Stimulated activated CD4-positive, alpha-beta T cell treated with anti-CD3 and anti-CD28 coated beads, Interleukin-4, amount 100 ng/mL, for 24 hours (primary cell): Measurements from ENCODE around the gene ASF1B.
"Not testable (repeated sequence)": the region's sequence is repeated elsewhere in the genome, so short reads cannot be mapped to it uniquely, and the experiment has no call there.

ENCODE experiments used
- DNase-seq: peaks from one replicate; pipeline ENCODE4 v3.0.0-alpha.2; 2020

ASF1B gene

GRCh38 chr19:14136509-14137281, at the start of gene ASF1B:
ASF1B (minus strand) TSS chr19:14136589; CDS start chr19:14136456, 133 bp downstream.
- peak; percentile 98 for DNase-seq

DNA sequence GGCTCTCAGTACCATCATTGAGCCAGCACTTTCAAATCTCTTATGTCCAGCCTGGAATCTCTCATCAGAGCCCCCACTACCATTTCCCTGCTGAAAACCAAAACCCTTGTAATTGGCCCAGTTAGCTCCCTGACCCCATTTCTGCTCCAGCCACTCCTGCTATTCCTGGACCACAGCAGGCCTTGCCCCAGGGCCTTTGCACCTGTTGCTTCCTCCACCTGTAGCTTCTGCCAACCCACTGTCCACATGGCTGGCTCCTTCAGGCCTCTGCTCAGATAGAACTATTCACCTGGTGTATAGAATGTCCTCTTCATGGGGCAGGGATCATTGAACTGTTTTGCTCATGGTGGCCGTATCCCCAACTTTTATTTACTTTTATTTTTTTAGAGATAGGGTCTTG, 49.3 kb upstream of the ASF1B start:
- not testable (repeated sequence) for DNase-seq

DNA sequence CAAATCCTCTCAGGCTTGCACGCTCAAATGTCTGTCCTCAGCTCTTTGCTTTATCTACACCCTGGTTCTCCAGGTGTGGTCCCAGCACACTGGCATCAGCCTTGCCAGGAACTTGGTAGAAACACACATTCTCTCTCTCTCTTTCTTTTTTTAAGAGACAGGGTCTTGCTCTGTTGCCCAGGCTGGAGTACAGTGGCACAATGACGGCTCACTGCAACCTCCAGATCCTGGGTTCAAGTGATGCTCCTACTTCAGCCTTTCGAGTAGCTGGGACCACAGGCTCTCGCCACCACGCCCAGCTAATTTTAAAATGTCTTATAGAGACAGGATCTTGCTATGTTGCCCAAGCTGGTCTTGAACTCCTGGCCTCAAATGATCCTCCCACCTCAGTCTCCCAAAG, 48.8 kb upstream of the ASF1B start:
- DNase-seq: no peak

DNA sequence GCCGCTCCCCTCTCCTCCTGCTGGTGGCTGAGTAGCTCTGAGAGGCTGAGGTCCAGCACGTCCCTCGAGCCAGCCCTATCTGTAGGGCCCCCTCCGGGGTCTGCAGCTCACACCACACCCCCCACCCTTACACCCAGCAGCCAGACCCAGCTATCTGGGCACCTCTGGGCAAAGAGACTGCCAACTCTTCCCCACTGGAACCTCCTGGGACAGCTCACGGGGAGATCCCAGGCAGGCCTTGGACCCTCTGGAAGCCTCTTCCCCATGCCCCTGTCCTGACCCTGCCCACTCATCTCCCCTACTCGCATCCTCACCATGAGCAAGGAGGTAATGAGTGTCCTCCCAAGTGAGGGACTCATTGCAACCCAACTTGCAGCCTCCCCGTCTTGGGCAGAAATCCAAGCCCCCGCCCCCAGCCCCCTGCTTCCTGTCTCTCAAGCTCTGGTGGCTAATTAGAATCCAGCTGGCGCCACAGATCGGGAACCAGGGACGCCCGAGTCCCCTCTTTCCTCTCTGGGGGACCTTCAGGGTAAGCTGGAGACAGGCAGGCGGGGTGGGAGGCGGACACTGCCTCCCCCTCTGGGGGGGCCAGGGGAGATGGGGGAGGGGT, 47.5 kb upstream of the ASF1B start:
- DNase-seq: no peak

DNA sequence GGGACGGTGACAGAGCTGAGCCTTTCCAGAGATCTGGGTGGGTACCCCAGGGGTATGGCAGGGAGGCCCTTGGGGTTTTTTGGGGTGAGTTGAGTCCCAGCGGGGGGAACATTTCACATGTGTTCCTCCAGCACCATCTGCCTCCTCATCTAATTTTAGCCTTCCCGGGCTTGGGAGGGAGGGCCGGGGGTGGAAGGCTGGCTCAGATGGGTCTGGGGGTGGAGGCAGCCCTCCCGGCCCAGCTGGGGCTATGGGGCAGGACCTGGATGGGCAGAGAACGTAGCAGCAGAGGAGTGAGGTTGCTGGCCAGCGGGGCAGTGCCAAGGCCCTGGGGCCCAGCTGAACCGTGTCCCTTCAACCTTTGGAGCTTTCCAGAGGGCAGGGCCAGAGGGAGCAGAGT, 46.1 kb upstream of the ASF1B start:
- no peak for DNase-seq

GRCh38 chr19:14181906-14182305, 45.5 kb upstream of the ASF1B start:
- no peak for DNase-seq

DNA sequence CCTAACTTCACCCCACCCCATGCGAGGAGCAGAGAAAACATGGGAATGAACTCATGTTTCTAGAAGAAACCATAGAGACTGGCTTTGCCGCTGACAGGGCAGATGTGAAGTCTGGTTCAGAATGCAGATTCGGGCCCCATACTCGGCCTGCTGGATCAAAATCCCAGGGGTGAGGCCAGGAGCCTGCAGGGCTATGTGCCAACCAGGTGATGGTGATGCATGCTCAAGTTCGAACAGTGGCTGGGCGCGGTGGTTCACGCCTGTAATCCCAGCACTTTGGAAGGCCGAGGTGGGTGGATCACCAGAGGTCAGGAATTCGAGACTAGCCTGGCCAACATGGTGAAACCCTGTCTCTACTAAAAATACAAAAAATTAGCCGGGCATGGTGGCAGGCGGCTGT, 44.8 kb upstream of the ASF1B start:
- not testable (repeated sequence) for DNase-seq

- DNase-seq: no peak
These were observed 41.2 kb upstream of the ASF1B start for GRCh38 chr19:14177496-14178074.

- no peak for DNase-seq
These were observed 39.0 kb upstream of the ASF1B start for GRCh38 chr19:14175351-14175792.

GRCh38 chr19:14174883-14175282, 38.5 kb upstream of the ASF1B start:
- no peak for DNase-seq

GRCh38 chr19:14168993-14169392, 32.6 kb upstream of the ASF1B start:
- no peak for DNase-seq

GRCh38 chr19:14168259-14168972, 32.0 kb upstream of the ASF1B start:
- no peak for DNase-seq

DNA sequence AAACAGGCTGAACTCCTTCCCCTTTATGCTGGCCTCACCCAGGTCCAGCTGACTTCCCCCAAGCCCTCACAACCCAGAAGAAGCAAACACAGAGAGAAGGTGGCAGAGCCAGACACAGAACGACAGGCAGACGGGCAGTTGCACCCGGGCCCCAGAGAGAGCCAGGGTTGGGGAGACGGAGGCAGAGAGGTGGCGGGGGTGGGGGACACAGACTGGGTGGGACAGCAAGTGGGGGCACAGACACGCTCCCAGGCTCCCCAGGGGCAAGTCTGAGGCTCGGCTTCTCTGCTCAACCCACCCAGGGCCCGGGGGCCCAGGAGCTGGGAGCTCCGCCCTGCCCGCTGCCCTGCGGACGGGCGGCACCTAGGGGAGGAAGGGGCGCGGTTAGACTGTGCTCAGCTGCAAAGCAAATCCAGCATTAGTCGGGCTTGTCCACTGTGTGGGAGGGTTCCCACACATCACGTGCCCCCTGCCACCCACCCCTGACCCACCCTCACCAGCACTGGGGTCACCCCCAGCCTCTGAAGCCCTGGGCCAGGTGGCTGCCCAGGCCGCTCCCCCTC, 31.3 kb upstream of the ASF1B start:
- no peak for DNase-seq

DNA sequence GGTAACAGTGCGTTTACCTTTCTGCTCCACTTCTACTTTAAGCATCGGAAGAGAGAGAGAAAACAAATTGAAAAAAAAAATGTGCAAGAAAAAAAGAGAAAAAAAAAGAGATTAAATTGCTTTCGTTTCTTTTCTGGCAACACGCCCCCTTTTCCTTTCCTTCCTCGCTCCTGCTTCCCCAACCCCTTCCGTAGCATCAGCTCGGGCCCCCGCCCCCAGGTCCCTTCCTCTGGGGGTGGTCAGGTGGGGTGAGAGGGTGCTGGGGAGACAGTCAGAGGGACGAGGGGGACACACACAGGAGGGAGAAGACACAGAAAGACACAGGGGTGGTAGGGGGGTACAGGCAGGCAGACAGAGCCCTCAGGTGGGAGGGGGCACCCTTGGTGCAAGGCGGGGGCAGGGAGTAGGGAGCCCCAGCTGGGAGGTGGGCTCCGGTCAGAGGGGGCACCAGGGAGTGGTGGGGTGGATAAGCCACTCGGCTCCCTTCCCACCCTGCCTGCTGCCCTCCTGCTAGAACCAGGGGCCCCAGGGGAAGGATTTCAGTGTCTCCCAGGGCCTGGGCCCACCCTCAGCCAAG, 30.7 kb upstream of the ASF1B start:
- DNase-seq: no peak

DNA sequence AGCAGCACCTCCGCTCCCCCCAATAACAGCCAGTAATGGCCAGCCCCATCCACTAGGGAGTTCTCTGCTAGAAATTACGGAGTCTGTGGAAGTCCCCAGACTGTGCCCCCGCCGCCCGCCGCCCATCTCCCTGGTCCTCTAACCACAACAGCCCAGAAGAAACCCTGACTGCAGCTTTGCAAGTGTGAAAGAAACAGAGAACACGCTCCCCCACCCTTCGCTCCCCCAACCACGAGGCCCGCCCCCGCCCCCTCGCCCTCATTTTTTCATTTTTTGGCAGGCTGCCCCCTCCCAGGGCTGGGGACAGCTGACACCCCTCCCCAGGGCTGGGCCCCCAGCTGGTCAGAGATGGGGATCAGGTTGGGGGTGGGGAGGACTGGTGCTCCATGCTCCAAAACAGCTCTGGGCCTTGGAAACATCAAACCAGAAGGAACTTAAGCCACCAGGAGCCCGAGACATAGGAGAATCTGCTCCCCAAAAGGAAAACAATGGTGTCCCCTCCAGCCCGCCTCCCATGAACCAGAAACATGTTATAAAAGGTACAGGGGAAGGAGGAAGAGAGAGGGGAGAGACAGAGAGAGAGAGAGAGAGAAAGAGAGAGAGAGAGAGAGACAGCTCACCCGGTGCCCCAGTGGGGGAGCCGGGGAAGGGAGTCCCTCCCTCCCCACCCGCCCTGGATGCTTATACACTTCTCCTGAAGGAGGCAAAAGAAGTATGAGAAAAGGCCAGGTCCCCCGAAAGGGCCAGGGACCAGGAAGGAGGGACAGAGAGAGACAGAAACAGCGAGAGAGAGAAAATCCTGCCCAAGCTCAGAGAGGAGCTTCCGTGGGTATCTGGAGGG, 29.8 kb upstream of the ASF1B start:
- DNase-seq: no peak

DNA sequence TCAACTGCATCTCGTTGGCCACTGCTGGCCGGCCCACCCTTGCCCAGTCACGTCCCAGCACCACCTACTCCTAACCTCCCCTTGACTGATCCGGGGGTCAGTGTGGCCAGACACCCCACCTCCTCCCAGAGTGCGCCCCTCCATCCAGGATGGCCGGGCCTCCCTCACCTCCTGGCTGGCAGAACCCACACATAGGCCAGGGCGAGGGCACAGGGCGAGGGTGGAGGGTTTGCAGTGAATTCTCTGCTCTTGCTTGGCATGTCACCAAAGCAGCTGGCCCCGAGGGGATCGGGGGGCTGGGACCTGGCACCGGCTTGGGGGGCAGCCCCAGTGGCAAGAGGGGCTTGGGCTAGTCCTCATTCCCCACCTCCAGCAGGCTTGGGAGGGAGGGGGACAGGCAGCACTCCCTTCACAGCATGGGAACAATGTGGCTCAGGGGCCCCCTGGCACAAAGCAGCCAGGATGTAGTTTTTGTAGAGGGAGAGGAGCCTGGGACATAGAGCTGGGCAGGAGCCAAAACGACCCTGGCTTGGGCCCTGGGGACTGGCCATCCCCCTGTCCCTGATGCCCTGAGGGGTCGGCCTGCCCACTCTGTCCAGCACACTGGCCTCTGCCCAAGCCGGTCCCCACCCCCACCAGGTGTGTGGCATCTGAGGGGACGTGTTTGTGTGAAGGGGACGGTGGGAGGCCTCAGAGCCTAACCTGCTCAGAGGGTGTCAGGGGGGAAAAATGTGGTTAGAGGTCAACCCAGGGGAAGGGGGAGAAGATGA, 28.5 kb upstream of the ASF1B start:
- DNase-seq: no peak

DNA sequence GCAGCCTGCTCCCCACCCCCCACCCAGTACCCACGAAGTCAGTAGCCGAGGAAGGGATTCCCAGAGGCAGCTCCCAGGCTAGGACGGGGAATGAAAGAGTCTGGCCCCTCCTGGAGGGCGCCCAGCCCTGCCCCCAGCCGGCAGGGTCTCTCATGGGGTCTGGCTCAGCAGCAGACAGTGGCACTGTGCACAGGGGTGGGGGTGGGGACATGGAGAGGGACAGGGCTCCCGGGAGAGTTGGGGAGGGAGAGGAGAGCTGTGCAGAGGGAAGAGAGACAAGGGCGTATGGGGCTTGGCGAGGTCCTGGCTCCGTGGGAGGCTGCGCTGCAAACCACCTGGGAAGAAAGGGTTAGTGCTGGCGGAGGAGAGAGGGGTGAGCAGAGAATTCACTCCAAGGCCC, 27.7 kb upstream of the ASF1B start:
- no peak for DNase-seq

DNA sequence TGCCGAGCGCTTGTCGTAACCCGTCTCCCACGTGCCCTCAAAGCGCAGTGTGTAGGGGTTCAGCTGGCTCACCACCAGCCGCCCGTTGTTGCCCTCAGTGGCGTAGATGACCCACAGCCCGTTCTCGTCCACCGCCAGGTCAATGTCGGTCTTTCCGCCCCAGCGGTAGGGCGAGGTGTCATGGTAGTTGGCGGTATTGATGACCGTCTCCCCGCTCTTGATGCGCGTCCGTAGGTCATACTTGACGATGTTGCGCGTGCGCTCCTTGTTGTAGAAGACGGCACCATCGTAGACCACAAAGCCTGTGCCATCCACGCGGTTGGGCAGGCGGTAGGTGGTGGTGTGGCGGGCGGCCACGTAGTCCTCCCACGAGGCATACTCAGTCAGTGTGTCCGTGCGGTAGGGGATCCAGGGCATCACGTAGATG, 26.5 kb upstream of the ASF1B start:
- no peak for DNase-seq

DNA sequence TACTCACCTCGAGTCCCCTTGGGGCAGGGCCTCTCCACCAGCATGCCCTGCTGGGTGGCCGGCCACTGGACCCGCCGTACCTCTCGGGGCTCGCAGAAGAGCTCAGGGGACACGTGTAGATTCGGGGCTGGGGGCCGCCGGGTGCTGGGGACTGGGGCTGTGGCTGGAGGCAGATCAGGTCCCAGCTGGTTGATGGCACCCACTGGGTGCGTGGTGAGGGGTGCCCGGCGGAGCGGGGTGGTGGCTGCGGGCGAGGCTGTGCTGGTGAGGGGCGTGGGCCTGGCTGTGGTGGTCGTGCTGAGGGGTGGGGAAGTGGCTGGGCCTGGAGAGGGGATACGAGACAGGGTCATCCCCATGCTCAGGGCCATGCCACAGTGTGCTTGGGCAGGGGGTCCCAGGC, 24.9 kb upstream of the ASF1B start:
- DNase-seq: no peak

- DNase-seq: no peak
These were observed 23.8 kb upstream of the ASF1B start for GRCh38 chr19:14160017-14160703.
